Activated CD8-positive, alpha-beta memory T cell treated with anti-CD3 and anti-CD28 coated beads for 1 hour (primary cell): ENCODE data around the gene LCORL.
"Not testable (repeated sequence)": the region's sequence is repeated elsewhere in the genome, so short reads cannot be mapped to it uniquely, and the experiment has no call there.

ENCODE experiments used
- DNase-seq, 2 donors: peaks; one replicate each; pipeline ENCODE4 v3.0.0-alpha.2; 2020; ENCODE audit warnings: low read depth in 1 of 2; ENCODE audit errors: extremely low read depth in 1 of 2

The LCORL gene

DNA sequence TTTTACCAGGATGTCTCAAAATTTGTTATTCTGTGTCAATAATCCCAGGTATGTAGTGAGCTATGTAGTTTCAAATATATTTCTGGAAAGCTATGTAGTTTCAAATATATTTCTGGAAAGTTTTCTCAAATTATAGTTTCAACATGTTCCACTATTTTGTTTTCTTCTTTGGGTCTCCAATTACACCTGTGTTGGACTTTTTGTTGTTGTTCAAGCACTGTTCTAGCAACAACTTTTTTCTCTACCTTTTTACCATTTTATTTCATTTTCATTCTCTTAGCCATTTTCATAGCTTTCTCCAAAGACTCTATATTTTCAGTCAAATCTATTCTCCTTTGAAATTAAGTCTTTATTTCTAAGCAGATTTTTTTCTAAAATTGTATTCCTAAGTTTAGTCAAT, 88.4 kb downstream of the LCORL start:
- DNase-seq = no peak

GRCh38 chr4:17932041-17932440, 89.5 kb downstream of the LCORL start:
- DNase-seq = no peak

GRCh38 chr4:17930256-17930655, 91.3 kb downstream of the LCORL start:
- DNase-seq = no peak

GRCh38 chr4:17924189-17924588, 97.4 kb downstream of the LCORL start:
- DNase-seq = no peak

- no peak for DNase-seq
Measured at GRCh38 chr4:17921451-17921850, 100.1 kb downstream of the LCORL start.

DNA sequence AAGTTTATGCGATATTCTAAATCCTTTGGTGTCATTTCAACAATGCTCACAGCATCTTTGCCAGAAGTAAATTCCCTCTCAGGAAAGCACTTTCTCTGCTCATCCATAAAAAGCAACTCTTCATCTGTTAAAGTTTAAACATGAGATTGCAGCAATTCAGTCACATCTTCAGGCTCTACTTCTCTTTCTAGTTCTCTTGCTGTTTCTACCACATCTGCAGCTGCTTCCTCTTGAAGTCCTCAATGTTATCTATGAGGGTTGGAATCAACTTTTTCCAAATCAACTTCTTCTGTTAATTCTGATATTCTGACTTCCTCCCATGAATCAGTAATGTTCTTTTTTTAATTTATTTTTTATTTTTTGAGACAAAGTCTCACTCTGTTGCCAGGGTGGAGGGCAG, 100.9 kb downstream of the LCORL start:
- DNase-seq = no peak

DNA sequence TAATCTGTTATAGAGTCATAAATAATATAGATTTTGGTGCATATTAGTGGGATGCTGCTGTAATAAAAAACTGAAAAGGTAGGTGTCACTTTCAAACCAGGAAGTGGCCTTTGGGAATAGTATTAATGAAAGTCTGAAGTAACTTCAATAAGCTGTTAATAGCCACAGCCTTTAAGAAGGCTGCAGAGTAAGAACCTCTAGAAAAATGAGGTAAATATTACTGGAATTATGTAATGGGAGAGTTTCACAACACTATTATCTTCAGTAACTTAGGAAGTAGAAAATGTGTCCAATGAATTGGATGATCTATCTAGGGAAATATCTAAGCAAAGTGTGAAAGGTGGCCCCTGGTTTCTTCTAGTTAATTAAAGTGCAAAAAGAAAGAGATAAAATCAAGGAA, 106.1 kb downstream of the LCORL start:
- DNase-seq = no peak

- DNase-seq = no peak
Measured at GRCh38 chr4:17912011-17912410, 109.5 kb downstream of the LCORL start.

- no peak for DNase-seq
Measured at GRCh38 chr4:17911608-17912007, 109.9 kb downstream of the LCORL start.

DNA sequence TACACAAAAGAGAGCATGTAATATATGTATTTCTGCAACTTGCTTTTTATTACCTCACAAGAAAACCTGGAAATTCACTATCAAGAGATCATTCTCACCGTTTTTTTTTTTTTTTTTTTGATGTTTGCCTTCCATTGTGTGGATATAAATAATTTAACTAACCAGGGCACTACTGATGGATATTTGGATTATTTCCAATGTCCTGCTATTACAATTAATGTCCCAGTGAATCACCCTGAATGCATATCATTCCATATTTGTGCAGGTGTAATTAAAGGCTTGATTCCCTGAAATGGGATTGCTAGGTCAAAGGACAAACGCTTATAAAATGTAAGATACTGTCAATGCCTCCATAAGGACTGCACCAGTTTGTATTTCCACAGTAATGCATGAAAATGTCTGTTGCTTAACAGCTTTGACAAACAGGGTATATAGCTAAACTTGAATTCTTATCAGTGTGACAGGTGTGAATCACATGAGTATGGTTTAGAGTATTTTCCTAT, 123.0 kb downstream of the LCORL start:
- DNase-seq = no peak

GRCh38 chr4:17895481-17895880, 126.1 kb downstream of the LCORL start:
- DNase-seq = no peak

- DNase-seq = no peak
Measured at GRCh38 chr4:17894421-17894820, 127.1 kb downstream of the LCORL start.

DNA sequence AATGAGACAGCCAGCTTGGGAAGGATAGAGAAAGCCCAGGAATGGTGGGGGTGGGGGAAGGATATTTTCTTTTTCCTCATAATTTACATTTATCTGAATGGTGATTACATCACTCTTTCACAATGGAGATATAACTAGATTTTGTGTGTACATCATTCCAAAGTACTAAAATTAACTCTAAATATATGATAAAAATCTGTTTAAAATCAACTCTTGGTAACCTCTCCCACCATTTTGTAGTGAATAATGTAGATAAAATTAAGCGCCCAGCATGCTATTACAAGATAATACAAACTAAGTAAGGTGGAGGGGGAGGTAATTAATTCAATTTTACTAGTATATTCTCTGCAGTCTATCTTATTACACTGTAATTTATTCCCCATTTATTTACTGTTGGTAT, 131.9 kb downstream of the LCORL start:
- no peak for DNase-seq

- DNase-seq = no peak
Measured at GRCh38 chr4:17884511-17884910, 137.0 kb downstream of the LCORL start.

DNA sequence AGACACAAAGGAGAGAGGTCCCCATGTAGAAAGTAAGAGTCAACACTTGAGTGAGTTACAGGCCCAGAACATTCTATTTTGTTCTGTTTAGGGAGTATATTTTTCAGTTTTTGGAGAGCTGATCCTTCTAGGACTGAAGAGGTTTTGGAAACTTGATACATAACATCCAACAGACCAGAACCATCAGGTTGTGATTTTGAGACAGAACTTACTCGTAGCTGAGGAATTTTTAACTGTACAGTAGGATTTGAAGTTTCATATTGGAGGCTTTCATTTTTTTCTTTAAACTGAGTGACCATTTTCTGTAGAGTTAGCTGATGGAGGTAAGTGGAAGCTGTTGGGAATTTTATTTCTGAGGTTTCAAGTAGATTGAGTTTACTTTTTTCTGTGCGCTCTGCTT, 137.5 kb downstream of the LCORL start:
- DNase-seq = no peak

DNA sequence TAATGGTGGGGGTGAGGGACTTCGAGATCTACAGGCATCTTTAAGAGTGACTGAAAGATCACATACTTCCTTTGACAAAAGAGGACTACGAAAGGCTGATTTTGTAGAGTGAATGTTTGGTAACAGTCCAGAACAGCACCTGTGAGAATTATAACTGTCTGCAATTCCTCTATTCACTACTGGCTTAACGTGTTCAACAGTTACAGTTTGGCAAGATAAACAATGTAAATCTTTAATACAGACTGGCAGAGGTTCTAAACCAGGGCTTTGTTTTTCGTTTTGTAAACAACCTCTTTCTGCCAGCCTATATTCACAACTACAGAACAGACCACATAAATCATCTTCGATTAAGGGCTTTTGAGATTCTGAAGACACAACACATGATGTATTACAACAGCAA, 143.9 kb downstream of the LCORL start:
- DNase-seq = no peak

DNA sequence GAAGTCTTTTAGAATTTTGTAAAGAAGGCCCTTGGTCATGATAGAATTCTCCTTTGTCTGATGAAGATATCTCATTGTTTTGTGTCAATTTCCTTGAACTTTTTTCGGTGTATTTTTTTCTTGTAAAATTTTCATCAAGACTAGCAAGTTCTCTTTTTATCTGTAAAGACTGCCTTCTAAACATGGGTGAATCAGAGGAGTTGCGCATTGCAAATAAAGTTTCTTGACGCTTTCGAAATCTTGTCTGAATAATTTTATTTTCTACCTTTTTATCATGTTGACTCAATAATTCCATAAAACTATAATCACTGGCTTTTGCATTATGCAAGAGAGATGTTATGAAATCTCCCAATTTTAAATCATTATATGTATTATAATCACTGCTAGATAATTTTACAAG, 144.6 kb downstream of the LCORL start:
- DNase-seq = no peak

DNA sequence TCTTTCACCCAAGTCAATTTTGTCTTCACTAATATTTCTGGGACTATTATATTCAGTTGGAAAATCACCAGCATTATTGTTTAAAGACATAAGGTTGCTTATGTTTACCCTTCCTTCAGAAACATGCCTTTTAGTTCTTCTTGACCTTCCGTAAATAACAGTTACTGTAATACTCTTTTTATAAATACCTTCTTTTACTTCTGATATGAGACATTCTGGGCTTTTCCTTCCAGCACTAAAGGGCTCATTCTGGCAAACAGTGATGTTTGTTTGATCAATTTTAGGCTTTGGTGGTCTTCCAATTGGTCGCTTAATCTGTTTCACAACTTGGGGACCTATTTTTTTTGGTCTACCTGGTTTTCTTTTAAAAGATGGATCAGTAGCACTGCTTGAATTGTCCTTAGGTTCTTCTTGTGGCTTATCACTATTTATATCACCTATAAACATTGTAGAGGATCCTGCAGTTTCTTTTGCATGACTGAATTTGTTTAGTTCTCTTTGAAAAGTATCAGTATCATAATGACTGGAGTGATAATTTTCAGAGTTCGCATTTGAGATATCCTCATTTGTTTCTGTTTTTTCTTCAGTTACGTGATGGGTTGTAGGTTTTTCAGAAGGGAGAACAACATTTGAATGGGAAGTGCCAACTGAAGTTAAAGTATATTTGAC, 146.0 kb downstream of the LCORL start:
- DNase-seq = no peak

DNA sequence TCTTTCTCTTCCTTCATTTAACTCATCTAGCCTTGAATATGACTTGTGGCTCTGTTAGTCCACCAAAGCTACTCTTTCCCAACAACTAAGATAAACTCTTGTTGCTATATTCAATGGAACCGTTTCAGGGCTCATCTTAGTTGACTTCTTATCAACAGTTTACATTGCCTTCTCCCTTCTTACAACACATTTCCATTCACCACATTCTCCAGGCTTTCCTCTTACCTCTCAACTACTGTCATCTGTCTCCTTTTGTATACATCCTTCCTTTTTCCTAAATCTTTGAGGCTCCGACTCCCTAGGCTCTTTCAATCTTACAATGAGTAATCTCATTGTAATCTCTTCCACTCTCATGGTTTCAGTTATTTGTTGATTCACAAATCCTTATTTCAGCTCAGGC, 152.2 kb downstream of the LCORL start:
- no peak for DNase-seq

DNA sequence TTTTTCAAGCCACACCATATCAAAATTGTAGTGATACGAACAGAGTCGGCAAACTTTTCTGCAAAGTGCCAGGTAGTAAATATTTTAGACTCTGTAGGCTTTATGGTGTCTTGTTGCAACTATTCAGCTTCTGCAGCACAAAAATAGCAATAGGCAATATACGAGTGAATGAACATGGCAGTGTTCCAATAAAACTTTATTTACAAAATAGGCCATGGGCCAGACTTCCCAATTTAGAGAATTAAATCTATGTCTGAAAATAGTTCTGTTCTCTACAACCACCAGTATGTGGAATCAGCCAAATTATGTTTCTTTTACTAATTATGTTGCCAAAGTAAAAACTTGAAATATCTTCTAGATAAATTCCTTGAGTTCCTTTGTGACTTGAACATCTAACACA, 154.3 kb downstream of the LCORL start:
- no peak for DNase-seq

- DNase-seq = no peak
Measured at GRCh38 chr4:17866810-17867209, 154.7 kb downstream of the LCORL start.

DNA sequence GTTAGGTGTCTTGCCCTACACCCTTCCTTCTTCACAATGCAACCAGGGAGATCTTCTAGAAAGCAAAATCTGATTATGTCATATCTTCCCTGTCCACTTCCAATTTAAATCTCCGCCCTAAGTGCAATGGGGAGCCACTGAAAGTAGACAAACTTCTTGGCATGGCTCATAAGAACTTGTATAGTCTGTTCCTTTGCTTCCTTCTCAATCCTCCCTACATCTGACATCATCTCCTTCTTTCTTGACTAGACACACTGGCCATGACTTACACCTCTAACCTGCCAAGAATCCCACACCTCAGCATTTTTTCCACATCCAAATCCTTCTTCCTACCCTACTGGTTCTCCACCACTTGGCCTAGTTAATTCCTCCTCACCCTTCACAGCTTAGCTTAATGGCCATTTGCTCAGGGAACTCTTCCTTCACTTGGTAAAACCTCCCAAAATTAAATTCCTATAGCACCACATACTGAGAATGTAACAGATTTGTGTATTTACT, 155.6 kb downstream of the LCORL start:
- DNase-seq = no peak

GRCh38 chr4:17861906-17862305, 159.6 kb downstream of the LCORL start:
- DNase-seq = not testable (repeated sequence)
